ENCODE data around the gene ZNF420.
"Not testable (repeated sequence)": the region's sequence is repeated elsewhere in the genome, so short reads cannot be mapped to it uniquely, and the experiment has no call there.

The ZNF420 gene

DNA sequence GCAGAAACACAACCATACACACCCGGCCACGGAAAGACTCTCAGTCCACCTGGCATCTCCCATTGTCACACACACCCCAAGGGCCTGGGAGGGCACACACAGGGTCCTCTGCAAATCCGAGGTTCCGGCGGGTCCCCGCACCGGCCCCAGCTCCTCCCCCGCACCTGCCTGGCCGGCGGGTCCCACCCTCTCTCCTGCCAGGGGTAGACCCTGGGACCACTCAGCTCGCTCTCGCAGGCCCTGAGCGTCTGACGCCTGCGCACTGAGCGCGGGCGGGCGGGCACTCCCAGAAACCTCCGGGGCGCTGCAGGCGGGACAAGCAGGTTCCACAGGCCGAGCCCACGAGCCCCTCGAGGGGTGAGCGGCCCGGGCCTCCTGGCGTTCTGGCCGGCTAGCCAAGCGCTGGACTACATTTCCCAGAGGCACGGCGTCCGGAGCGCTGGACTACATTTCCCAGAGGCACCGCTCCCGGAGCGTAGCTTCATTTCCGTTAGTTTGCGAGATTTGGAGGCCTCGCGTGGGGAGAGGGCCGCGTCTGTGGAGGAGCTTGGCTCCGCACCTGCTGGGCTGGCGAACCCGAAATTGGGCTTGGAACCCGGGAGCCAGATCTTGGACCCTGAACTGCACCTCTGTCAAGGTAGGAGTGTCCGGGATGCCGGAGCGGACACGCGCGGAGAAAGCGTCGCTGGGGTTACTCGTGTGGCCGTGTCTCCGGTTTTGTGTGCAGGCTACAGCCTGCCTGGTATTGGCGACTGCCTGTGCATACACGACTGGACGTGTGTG, at the start of gene ZNF420:
Gene ZNF420, plus strand, starts transcription at position 500 of the 783 bp plus-strand sequence. CDS start 10,686 bp downstream, outside the sequence.
- peak; percentile 75 for DNase-seq (ENCODE audit: low read depth)

DNA sequence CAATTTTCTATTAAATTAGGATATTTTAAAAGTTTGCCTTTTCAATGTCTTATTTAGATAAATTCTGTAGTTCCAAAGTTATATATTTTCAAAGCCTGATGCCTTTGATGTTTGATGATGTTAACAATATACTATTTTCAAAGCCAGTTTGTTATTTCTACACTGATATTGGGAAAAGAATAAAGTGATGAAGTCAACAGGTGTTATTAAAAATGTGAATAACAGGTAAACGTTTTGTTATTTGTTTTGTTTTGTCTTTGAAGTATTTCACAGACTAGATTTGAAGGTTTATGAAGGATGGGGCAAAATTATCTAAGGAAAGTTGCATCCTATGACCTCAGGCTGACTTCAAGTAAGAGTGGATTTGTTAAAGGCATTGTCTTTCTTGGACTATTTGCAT, 33.1 kb upstream of the ZNF420 start:
- no peak for DNase-seq (ENCODE audit: low read depth)

DNA sequence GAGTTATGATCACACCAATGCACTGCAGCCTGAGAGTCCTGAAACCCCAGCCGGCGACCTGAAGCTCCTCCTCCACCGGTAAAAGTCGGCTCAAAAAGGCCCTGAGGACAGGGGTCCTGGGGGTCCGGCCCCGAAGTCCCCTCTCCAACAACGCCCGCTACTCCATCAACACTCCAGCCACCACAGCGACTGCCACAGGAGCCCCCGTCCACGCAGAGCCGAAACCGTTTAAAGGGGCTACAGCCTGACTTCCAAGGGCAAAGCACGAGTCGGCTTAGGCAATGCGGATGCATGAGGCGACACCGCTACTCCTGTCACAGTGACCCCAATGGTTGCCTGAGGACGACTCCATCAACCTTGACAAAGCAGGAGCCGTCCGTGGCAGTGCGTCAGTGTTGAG, 22.9 kb upstream of the ZNF420 start:
- no peak for DNase-seq (ENCODE audit: low read depth)

DNA sequence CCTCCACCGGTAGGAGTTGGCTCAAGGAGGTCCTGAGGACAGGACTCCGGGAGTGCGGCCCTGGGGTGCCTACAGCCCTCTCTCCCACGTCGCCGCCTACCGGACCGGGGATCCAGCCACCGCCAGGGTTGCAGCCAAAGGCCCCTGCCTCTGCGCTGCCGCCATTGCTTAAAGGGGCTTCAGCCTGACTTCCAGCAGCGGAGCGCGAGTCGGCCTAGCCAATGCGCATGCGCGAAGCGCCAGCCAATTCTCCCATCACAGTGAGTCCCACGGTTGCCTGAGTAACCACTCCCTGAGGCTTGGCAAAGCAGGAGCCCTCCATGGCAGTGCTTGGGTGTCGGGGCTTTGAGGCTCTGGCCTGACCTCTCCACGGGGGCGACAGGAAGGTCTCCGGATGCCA, 21.5 kb upstream of the ZNF420 start:
- DNase-seq (ENCODE audit: low read depth), result no peak

DNA sequence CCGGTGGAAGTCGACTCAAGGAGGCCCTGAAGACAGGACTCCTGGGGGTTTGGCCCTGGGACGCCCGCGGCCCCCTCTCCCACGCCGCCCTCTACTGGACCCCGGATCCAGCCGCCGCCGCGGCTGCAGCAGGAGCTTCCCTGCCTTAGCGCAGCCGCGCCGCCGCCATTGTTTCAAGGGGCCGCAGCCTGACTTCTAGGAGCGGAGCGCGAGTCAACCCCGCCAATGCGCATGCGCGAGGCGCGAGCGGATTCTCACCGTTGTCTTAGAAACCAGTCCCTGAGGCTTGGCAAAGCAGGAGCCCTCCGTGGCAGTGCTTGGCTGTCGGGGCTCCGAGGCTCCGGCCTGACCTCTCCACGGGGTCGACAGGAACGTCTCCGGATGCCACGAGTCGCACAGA, 19.1 kb upstream of the ZNF420 start:
- DNase-seq (ENCODE audit: low read depth), result no peak

DNA sequence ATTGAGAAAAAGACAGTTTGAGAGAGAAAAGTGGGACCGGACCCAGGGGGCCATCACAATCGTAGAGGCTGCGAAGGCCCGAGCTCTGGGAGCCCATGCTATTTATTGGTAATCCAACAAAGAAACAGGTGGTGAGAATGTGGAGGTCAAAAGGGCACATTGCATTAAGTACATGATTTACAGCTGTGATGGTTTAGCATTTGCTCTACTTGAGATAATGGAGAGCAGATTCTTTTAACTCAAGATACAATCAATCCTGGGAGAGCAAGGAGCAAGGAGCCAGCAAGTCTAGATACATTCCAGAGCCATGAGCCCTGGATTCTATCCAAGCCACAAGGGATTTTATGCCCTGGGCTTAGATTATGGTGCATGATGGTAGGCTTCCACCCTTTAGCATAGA, 13.3 kb upstream of the ZNF420 start:
- not testable (repeated sequence) for DNase-seq (ENCODE audit: low read depth)

DNA sequence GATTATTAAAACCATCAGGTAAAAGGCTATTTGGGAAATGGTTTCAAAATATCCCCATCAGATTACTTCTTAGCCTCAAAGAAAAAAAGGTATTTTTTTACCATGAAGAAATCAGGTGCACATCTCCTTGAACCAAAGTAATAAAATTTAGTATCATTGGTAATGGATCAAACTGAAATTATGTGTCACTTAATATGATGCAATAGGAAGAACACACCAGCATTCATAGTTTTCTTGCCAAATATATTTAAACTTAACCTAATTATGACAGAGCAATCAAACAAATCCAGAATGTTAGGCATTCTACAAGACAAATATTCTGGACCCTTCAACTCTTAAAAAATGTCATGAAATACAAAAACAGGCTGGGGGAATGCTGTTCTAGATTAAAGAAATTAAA, 4.1 kb upstream of the ZNF420 start:
- DNase-seq (ENCODE audit: low read depth), result no peak

DNA sequence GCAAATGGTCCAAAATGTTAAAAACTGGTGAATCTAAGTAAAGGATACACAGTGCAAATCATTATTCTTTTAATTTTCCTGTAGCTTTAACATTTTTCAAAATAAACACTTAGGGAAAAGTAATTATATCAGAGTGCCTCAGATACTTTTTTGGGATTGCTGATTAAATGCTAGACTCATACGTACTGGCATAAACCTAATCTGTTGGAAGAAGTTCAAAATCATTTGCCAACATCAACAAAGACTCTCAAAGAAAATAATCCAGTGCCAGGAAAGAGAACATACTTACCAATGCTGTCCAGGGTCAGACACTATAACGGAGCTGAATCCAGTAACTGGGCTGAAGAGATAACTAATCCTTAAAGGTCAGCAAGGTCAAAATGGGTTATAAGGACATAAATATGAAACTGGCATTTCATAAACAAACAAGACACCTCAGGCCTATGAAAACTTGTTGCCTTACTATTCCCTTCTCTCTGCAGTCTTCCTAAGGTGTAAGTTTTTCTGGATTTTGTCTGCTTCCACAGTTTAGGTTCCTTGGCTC, 3.3 kb upstream of the ZNF420 start:
- DNase-seq (ENCODE audit: low read depth), result no peak

DNA sequence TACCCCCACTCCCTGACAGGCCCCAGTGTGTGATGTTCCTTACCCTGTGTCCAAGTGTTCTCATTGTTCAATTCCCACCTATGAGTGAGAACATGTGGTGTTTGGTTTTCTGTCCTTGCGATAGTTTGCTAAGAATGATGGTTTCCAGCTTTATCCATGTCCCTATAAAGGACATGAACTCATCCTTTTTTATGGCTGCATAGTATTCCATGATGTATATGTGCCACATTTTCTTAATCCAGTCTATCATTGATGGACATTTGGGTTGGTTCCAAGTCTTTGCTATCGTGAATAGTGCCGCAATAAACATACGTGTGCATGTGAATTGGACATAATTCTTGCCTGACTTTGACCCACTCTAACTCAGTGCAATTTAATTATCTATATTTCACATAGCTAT, 1.7 kb upstream of the ZNF420 start:
- not testable (repeated sequence) for DNase-seq (ENCODE audit: low read depth)

DNA sequence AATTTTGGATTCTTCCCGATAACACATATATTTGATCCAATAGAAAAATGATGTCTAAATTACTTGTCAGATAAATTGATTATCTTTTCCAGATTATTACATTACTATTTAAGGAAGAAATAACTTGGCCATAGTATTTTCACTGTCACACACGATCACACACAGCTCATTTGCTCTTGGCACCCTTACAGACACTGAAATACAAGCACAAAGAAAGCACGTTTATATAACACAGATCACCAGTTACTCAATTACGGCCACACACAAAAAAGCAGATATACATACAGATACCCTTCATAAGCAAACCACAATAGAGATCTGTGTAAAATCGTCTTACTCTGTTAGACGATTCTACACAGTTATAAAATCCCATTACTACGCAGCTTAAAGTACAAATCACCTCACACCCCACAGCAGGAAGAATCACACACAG, 716 bp upstream of the ZNF420 start:
- no peak for DNase-seq (ENCODE audit: low read depth)

DNA sequence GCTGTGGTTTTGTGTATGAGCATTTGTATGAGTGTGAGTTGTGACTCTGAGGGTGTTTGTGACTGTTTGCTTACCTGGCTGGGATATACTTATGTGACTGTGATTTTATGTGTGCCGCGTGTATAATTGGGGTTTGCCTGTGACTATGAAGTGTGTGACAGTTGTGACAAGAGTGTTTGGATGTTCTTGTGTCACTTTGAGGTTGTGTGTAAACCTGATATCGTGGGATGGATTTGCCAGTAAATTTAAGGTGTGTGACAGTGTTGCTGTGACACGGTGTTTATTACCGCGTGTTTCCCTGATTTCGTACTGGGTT, 442 bp downstream of the ZNF420 start:
- no peak for DNase-seq (ENCODE audit: low read depth)

DNA sequence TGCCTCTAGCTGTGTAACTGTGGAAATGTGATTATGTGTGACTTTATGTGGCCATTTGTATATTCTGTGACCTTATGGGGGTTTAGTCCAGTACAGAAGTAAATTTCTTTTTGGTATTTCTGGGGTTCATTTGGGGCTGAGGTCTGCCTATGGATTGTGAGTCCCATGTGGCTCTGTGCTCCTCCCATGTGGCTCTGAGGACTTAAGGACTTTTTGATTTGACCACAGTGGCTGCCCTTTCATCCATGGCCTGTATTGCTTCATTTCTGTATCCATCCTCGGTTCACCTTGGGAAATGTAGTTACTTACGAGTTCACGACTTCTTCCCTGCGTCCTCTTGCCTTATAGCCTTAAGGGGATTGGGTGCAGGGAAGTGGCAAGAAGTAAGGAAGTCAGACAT, 1.0 kb downstream of the ZNF420 start:
- no peak for DNase-seq (ENCODE audit: low read depth)

DNA sequence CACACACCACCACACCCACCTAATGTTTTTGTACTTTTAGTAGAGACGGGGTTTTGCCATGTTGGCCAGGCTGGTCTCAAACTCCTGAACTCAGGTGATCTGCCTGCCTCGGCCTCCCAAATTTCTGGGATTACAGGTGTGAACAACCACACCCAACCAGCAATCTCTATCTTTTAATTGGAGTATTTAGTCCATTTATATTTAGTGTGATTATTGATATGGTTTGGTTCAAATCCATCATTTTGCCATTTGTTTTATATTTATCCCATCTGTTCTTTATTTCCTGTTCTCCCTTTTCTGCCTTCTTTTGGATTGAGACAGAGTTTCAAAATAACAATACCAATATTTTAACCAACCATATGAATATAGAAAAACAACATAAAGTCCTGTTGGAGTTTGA, 4.1 kb downstream of the ZNF420 start:
- no peak for DNase-seq (ENCODE audit: low read depth)

DNA sequence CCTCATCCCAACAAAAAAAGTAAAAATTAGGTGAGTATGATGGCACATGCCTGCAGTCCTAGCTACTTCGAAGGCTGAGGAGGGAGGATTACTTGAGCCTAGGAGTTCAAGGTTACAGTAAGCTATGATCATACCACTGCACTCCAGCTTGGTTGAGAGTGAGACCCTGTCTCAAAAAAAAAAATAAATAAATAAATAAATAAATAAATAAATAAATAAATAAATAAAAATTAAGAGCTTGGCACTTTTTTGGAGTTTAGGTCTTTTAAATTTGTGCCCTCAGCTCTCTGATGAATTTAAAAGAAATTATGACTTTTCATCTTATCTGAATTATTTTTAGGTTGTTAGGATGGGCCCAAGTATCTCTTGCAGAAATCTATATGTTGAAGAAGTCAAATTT, 8.9 kb downstream of the ZNF420 start:
- no peak for DNase-seq (ENCODE audit: low read depth)

DNA sequence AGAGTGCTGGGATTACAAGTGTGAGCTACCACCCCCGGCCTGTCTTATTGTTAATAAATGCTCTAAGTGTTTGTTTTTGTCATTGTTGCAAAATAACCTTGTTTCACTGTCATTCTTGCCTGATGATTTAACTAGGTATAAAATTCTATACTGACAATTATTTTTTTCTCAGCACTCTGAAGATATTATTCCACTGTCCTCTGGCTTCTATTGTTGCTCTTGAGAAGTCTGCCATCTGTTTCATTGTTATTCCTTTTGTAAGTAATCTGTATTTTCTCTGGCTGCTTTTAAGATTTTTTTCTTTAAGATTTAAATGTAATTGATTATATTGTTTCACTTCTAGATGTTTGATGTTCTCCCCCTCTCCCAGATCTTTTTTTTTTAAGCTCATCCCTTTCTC, 17.6 kb downstream of the ZNF420 start:
- no peak for DNase-seq (ENCODE audit: low read depth)

DNA sequence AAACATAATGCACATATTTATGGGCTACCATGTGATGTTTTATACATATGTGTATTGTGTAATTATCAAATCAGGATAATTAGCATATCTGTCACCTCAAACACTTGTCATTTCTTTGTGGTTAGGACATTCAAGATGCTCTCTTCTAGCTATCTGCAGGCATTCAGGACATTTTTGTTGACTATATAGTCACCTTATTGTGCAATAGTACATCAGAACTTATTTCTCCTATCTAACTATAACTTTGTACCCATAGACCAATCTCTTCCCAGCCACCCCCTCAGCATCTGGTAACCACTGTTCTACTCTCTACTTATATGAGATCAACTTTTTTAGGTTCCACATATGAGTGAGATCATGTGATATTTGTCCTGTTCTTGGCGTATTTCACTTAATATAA, 20.3 kb downstream of the ZNF420 start:
- no peak for DNase-seq (ENCODE audit: low read depth)

DNA sequence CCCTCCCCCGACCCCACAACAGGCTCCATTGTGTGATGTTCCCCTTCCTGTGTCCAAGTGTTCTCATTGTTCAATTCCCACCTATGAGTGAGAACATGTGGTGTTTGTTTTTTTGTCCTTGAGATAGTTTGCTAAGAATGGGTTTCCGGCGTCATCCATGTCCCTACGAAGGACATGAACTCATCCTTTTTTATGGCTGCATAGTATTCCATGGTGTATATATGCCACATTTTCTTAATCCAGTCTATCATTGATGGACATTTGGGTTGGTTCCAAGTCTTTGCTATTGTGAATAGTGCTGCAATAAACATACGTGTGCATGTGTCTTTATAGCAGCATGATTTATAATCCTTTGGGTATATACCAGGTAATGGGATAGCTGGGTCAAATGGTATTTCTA, 25.9 kb downstream of the ZNF420 start:
- DNase-seq (ENCODE audit: low read depth), result not testable (repeated sequence)

DNA sequence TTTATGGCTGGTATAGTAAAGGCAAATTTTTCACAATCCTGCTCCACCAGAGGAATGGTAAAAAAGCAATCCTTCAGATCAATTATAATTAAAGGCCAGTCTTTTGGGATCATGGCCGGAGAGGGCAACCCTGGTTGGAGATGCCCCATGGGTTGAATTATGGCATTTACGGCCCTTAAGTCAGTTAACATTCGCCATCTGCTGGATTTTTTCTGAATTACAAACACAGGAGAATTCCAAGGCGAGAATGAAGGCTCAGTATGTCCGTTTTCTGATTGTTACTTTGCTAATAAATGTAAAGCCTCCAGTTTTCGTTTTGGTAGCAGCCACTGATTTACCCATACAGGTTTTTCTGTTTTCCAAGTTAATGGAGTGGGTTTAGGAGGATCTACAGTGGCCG, 33.5 kb downstream of the ZNF420 start:
- not testable (repeated sequence) for DNase-seq (ENCODE audit: low read depth)

DNA sequence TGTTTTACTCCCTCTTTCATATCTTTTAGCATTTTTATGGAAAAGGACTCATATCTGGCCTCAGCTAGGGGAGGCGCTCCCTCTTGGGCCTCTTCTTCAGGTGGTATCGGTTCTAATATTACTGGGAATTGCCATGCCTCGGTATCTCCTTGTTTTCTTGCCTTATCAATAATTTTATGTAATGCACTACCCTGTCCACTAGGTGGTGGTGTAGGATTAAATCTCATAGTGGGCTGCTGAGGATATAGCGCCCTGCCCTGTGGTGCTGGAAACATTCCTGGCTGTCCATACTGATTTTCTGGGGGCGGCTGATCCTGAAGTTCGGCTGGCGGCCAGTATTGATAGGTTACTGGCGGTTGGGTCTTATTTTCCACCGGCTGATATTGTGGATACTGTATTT, 35.8 kb downstream of the ZNF420 start:
- no peak for DNase-seq (ENCODE audit: low read depth)

DNA sequence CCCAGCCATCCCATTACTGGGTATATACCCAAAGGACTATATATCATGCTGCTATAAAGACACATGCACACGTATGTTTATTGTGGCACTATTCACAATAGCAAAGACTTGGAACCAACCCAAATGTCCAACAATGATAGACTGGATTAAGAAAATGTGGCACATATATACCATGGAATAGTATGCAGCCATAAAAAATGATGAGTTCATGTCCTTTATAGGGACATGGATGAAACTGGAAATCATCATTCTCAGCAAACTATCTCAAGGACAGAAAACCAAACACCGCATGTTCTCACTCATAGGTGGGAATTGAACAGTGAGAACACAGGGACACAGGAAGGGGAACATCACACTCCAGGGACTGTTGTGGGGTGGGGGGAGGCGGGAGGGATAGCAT, 43.9 kb downstream of the ZNF420 start:
- DNase-seq (ENCODE audit: low read depth), result not testable (repeated sequence)

DNA sequence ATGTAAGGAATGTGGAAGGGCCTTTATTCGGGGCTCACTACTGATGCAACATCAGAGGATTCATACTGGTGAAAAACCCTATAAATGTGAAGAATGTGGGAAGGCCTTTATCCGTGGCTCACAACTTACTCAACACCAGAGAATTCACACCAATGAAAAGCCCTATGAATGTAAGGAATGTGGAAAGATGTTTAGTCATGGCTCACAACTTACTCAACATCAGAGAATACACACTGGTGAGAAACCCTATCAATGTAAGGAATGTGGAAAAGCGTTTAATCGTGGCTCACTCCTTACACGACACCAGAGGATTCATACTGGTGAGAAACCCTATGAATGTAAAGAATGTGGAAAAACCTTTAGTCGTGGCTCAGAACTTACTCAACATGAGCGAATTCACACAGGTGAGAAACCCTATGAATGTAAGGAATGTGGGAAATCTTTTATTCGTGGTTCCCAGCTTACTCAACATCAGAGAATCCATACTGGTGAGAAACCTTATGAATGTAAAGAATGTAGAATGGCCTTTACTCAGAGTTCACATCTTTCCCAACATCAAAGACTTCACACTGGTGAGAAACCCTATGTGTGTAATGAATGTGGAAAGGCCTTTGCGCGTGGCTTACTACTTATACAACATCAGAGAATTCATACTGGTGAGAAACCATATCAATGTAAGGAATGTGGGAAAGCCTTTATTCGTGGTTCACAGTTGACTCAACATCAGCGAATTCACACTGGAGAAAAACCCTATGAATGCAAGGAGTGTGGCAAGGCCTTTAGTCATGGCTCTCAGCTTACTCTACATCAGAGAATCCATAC, 50.0 kb downstream of the ZNF420 start:
- DNase-seq (ENCODE audit: low read depth), result no peak

DNA sequence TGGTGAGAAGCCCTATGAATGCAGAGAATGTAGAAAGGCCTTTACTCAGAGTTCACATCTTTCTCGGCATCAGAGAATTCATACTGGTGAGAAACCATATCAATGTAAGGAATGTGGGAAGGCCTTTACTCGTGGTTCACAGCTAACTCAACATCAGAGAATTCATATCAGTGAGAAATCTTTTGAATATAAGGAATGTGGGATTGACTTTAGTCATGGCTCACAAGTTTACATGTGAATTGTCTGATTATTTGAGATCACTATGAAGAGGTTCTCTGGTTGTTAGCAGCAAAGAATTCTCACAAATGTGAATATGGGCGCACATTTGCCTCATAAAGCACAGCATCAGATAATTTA, 50.6 kb downstream of the ZNF420 start:
- DNase-seq (ENCODE audit: low read depth), result no peak

DNA sequence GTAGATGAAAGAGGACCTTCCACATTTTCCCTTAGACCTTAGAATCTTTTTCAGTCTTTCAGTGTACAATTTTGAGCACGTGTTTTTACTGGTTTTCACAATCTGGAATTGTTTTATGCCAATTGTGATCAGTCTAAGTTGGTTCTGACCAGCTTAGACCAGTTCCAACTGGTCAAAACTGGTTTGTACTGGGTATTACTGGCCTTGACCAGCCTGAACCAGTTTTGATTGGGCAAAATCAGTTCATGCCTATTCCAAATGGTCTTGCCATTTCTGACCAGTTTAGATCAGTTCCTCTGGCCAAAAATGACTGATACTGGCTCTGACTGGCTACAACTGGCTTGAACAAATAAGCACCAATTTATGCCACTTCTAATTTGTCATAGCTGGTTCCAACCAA, 57.9 kb downstream of the ZNF420 start:
- no peak for DNase-seq (ENCODE audit: low read depth)
